ENCODE data around the gene FAM25G. TPM values are rescaled to one million over a fixed set of nuclear protein-coding genes. Genes with fewer than 3 reads are reported as not detected.
"Not testable (repeated sequence)": the region's sequence is repeated elsewhere in the genome, so short reads cannot be mapped to it uniquely, and the experiment has no call there.

The FAM25G gene
- total RNA-seq: not detected

DNA sequence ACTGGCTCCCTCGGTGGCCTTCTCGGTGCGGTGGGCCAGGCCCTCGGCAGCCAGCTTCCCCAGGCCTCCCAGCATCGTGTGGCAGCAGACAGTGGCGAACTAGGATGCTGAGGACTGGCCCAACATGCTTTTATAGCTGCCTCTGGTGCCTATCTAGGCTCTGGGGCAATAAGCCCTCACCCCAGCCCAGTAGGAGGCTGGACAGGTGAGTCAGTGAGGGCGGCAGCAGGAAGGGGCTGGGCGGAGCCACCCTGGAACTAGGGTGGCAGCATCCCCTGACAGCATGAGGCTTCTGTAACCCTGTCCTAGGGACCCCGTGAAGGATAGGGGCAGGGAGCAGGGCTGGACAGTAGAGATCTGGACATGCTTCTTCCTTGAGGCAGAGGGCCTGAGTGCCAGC is at the start of gene FAM25G:
FAM25G (minus strand) TSS at position 101 of the 400 bp plus-strand sequence; CDS start at position 75, 26 bp downstream.
- not testable (repeated sequence) for DNase-seq

DNA sequence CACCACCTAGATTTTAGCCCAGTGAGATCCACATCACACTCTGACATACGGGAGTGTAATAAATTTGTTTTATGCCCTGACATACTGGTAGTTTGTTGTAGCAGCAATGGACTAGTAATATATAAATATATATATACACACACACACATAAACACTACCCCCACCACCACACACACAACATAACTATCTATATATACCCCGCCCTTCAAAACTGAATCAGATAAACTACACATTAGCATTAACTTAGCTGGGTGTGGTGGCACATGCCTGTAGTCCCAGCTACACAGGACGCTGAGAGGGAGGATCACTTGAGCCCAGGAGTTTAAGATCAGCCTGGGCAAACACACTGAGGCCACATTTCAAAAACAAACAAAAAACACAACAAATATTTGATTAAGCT is 44.9 kb upstream of the FAM25G start:
- DNase-seq: not testable (repeated sequence)

DNA sequence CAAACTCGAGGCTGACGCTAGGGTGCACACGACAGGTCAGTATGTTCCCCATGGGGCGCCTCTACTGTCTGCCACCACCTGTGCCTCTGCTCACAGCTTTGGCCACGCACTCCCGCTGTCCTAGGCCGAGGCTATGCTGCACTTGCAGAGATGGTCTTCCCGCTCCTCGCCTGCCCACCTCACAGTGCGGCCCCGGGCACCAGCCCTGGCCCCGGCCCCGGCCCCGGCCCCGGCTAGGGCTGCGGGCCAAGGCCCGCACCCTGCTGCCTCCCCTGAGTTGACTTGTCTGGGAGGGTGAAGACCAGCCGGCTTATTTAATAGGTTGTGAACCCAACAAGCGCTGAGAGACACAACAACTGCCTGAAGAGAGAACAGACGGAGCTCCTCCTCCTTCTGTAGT is 32.0 kb upstream of the FAM25G start, which contains the start of gene AGAP9:
AGAP9 (minus strand) TSS at position 164 of the 400 bp plus-strand sequence; CDS start at position 52, 112 bp downstream.
- not testable (repeated sequence) for DNase-seq

DNA sequence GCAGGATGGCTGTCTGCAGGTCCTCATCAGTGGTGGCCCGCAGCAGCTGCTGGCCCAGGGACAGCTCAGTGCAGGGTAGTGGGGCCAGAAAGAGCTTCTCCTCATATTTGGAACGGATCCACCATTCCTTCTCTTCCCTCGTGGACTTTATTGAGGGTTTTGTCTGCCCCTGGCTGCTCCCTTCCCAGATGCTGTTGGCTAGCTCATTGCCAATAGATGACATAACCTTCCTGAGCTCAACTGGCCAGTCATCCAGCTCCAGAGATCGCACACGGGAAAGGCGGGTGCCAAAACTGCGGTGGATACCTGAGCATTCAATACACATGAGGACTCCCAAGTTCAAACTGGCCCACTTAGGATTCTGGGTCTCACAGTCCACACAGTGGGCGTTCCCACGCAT is 10.8 kb upstream of the FAM25G start:
- DNase-seq: not testable (repeated sequence)

DNA sequence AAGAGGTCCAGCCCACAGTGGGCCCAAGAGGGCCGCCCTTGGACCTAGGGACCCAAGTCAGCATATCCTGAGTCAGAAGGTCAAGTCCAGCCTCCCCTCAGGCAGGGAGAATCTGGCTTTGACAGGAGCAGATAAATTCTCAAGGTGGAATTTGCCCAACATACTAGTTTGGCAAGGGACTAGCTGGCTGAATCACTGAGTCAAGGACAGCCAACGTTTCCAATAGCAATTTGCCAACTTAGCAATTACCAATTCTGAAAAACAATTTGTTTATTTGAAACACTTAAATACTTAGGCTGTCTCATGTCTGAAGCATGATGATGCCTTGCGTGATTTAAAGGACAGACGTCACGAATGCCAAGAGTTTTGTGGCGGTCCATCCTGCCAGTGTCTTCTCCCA is 2.7 kb upstream of the FAM25G start:
- not testable (repeated sequence) for DNase-seq

DNA sequence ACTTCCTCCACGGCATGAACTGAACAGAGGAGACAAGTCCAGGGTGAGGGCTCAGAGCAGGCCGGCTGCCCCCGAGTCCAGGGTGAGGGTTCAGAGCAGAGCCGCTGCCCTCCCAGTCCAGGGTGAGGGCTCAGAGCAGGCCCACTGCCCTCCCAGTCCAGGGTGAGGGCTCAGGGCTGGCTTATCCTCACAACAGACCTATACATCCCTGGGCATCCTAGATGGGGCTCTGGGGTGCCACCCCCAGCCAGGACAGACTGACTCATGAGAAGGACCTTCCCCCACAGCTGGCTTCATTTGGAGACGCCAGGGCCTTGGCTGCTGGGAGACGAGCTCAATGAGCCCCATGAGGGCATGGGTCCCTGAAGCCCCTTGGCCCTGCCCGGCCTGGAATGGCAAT is 1.9 kb downstream of the FAM25G start:
- DNase-seq: not testable (repeated sequence)

DNA sequence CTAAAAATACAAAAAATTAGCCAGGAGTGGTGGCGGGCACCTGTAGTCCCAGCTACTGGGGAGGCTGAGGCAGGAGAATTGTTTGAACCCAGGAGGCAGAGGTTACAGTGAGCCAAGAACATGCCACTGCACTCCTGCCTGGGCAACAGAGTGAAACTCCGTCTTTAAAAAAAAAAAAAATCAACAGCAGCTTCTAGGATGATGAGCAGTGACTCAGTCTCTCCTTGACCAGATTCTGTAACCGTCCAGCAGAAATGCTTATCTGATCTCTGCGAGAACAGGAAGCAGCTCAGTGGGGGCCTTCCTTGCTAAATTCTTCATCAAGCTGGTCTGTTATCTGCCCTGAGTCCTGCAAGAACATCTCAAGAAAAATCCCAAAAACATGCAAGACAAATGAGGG is 5.6 kb downstream of the FAM25G start:
- DNase-seq: not testable (repeated sequence)

DNA sequence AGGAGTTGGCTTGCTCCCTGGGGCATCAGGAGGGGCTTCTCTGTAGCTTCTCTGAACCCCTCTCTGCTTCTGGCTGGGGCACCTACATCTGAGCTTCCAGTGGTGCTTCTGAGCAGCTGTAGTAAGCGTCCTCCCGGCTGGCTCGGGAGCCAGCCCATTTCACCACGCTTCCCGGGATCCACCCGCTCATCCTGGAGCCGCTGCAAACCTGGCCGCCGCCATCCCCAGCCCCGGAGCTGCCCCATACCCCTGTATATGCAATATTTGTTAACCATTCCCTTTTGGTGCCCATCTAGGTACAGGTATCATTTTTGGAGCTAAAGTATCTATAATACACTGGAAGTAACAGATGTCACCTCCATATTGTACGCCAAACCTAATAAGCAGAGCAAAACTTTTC is 6.7 kb downstream of the FAM25G start:
- DNase-seq: not testable (repeated sequence)

DNA sequence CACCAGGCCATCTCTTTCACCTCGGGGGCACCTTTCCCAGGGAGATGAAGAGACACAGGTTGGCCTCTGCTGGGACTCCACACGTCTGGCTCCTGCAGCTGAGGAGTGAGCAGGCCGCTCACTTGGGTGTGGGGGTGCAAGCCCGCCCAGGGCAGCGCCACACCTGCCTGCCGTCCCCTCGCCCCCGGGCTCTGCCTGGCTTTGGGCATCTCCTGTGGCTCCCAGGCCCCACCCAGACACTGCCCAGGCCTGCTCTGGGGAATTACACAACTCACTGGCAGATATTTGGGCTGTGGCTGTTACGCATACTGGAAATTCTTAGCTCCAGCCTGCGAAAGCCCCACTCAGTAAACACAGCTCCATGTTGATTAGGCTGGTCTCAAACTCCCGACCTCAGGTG is 7.6 kb downstream of the FAM25G start, which contains the start of gene ANXA8:
ANXA8 (minus strand) TSS at position 193 of the 400 bp plus-strand sequence; CDS start at position 11, 182 bp downstream.
- DNase-seq: not testable (repeated sequence)

DNA sequence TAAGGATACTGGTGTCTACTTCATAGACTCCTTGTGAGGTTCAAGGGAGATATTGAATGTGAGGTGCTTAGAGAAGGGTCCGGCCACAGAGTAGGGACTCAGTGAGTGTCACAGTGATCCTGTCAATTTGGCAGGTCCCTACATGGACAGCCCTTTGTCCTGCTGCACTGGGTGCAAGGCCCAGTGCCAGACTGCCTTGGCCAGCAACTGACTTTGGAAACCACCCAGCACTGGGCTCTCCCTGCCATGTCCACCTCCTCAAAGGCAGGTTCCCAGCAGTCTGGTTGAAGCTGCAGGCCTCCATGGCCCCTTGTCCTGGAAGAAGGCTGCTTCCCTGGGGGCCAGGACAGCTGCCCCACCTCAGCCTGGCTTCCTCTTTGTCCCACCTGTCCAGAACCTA is 9.1 kb downstream of the FAM25G start:
- DNase-seq: not testable (repeated sequence)

DNA sequence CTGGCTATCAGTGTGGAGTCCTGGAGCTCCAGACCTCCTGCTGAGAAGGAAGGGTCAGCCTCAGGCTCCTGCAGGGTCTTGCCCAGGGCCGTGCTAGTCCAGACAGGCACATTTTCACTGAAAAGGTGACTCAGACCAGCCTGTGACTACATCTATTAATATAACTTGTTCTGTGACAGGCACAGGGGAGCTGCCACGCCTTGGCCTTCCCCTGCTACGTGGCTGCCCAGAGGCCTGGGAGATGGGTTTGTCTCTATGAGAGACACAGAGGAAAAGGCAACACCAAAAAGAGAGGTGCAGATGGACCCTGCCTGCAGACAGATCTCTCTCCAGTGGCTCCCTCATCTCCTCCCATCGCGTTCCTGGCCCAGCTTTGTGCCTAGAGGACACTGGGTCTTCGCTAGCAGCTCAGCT is 9.7 kb downstream of the FAM25G start:
- not testable (repeated sequence) for DNase-seq

DNA sequence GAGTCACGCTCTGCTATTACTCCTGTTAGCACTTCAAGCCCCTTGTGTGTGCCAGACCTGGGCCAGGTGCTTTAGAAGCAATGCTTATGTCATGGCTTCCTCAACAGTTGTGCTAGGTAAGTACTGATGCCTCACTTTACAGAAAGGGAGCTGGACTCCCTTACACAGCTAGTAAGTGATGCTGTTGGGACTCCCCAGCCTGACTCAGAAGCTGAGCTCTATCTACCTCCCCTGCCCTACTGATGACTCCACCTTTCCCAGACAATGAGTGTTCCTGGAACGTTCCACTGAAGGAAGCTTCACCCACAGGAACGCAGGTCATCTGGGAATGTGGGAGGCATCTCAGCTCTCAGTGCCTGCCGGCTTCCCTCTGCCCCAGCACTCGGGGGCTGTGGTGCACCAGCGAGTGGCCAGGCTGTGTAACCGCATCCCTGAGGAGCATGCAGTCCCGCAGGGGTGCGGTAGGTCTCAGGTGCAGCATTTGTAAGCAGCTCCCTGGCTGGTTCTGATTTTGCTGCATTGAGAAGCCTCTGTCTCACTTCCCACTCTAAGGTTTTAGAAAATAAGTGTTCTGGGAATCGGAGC is 10.2 kb downstream of the FAM25G start:
- not testable (repeated sequence) for DNase-seq

DNA sequence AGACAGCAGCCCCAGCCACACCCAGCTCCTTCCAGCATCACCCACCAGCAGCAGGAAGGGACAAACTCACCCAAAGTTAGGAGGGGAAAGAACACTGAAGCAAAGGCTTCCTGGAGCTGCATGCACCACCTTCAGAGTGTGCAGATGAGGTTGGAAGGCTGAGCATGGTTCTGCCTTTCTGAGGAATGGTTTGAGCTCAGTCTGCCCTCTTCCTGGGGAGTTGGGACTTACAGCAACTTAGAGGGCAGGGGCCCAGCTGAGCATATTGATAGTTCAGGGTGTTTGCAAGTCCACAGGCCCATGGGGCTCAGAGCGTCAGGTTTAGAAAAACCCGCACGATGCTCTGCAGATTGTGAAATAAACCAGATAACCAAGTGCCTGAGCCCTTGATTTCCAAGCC is 11.4 kb downstream of the FAM25G start:
- DNase-seq: not testable (repeated sequence)

DNA sequence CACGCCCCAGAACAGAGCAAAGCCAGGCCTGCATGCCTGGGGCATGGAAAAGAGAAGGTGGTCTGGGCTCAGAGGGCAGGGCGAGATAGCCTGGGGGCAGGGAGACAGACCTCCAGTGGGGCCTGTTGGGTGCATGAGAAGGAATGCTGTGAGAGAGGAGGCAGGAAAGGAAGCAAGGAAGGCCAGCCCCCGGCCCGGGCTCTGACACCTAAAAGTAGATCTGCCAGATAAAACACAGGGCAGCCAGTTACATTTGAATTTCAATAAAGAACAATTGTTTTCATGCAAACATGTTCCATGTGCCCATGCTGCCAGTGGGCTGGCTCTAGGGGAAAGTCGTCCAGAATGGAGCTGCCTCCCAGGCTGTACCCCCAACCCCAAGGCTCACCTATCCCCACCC is 13.4 kb downstream of the FAM25G start:
- DNase-seq: not testable (repeated sequence)

DNA sequence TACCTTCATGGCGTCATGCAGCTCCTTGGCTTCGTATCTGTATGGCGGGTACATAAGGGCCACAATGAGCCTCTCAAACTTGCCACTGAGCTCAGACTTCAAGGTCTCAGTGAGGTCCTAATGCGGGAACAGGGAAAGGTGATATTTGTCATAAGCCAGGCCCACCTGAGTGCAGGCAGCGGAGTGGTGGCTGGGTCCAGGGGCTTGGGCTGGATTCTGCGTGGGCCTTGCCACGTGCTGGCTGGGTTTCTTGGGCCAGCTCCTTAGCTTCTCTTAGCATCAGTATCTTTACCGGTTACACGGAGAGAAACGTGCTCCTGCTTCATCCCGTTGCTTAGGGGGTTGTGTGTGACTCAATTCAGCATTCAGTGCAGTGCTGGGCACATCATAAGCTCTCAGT is 14.4 kb downstream of the FAM25G start:
- not testable (repeated sequence) for DNase-seq

DNA sequence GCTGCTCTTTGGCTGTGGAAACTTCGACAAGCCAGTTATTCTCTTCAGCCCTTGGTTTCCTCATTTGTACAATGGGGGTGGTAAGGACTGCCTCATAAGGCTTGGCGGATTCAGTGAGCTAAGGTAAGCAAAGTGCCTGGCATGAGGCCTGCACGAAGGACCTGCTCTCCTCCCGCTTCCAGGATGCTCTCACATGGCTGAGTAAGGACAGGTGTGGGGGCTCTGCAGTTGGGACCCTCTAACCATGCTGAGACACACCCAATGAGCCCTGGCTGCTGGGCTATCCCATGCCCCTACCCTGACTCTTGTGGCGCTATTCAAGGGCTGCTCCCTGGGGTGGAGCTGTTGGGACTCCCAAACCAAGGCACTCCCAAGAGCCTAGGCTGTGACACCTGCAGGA is 16.4 kb downstream of the FAM25G start:
- DNase-seq: not testable (repeated sequence)

DNA sequence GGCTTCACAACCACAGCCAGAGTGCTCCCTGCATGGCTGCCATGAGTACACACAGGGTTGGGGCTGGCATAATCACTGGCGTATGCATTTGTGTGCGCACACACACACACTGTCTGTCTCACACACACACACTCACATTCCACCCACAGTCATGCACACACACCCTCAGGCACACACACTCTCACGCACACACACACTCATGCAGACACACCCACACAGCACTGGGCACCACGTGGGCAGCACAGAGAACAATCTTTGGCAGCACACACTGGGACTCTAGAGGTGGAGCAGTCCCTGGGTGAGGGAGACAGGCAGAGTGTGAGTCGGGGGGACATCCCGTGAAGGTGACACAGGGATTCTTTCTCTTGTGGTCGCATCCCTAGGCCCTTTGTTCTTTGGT is 18.0 kb downstream of the FAM25G start:
- DNase-seq: not testable (repeated sequence)

DNA sequence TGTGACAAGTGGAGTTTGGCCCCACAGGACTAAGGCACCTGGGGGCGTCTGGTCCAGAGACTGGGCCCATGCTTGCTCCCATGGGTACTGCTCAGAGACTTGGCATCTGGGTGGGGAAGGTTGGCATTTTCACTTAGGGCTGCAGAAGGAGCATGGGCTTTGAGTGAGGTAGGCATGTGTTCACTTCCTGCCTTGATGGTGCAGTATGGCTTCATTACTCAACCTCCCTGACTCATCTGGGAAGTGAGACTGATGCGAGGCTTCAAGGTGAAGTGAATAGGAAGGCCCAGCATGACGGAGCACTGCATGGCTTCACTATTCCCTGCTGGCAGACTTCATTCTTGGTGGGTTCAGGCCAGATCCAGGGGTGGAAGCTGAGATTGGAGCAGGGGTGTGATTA is 18.9 kb downstream of the FAM25G start:
- not testable (repeated sequence) for DNase-seq

DNA sequence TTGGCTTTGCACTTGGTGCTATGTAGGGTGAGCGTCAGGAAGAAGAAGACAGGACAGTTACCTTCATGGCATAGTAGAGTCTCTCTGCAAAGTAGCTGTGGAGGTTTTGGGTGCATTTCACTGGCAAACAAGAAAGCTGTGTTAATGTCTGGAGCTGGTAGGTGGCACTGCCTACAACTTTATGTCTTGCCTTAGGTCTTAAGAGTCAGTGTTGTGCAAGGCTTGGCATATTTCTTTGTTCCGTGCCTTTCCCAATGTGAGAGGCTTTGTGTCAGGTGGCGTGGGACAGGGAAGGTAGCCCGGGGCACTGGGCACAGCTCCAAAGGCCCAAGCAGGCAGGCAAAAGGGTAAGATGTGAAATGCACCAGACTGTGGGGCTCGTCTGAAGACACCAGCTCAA is 19.4 kb downstream of the FAM25G start:
- not testable (repeated sequence) for DNase-seq

DNA sequence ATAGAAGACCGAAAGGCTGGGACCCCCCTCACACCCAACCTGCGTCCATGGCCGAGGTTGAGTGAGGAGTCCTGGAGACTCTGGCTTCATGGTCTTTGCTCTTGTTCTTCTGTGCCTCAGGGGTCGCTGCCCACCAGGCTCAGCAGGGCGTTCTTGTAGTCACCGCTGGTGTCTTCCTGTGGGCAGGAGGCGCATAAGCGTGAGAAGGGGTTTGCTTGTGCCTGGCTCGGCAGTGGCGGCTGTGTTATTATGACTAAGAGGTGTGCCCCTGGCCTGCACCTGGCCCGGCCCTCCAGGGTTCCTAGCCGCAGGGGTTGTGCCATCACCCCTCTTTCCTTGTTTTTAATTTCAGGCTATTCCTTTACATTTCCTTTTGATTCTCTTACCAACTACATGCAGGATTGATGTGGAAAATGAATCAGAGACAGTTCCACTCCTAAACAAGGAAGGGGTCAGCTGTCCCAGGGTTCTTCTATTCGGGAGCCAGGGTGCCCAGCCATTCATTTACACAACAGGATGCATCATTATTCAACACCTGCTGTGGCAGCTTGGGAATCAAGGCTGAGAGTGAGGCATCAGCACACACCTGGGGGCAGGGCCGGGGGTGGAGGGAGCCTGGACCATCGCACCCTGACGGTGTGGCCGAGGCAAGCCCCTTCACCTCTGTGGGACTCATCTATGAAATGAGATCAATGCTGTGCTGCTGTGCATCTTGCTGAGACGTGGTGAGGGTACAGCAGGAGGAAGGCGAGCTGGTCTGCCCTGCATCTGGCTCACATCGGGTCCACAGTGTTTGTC is 22.6 kb downstream of the FAM25G start:
- not testable (repeated sequence) for DNase-seq

DNA sequence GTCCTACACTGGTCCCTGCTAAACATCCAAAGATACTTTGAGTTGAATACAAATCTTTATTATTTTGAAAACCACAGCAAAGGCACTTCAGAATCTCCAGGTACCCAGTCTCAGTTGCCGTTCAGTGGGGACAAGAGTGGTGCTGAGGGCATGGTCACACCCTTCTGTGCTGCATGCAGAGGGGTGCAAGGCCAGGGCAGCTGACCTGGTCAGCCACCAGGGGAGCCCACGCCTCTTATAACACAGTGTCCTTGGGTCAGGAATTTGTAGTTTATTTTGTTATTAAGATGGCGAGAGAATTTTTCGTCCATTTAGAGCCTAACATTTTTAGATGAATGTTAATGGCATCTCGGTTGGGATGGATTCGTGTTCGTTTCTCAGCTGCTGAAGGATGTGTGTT is 23.5 kb downstream of the FAM25G start:
- not testable (repeated sequence) for DNase-seq

DNA sequence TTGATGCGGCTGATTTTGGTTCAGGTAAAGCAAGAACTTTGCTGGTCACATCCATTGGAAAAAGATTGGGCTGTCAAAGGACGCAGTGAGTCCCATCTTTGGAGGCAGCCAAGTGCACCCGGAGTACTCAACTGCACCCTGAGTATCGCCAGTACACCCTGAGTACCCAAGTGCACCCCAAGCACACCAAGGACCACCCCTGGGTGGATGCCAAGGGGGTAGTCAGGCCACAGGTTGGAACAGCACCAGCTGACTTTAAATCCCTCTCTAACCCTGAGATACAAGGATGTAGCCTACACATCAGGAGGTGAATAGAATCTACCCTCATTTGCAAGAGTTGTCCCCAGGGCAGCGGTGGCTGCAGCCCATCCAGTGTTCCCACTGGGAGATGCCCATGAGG is 24.0 kb downstream of the FAM25G start:
- DNase-seq: not testable (repeated sequence)

DNA sequence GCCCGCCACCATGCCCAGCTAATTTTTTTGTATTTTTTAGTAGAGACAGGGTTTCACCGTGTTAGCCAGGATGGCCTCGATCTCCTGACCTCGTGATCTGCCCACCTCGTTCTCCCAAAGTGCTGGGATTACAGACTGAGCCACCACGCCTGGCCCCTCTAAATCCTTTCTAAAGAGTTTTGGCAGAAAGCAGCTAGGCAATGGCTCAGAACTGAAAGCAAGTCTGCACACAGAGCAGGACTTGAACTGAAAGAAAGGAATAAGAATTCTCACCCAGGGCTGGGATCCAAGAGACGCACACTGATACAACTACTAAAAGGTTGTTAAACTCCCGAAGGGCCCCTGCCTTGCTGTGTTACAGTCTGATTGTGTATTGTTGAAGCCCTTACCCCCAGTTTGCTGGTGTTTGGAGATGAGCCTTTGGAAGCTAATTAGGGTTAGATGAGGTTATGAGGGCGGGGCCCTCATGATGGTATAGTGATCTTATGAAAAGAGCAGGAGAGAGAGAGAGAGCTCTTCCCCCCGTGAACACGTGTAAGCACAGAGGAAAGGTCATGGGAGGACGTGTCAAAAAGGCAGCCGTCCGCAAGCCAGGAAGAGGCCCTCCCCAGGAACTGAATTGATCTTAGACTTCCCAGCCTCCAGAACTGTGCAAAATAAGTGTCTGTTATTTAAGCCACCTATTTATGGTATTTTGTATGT is 26.1 kb downstream of the FAM25G start:
- not testable (repeated sequence) for DNase-seq
